K562 (cell line): ENCODE data around the gene ERICH2. TPM values are rescaled to one million over a fixed set of nuclear protein-coding genes. Genes with fewer than 3 reads are reported as not detected.
A peak's percentile ranks its signal among the peaks of the same experiment; 100 is the strongest.

Source experiments
- ATAC-seq: fragments of 200-7000 bp; cut with Tn5 transposase; 3 replicates; pipeline ENCODE4 v1.9.1; 2020; ENCODE audit warnings: moderate library complexity
- BruUV-seq: library from RNA; stranded (reverse); fragments of 400-500 nt; replicated peaks from 2 replicates; lab custom pipeline; 2021; lab: Mats Ljungman, UMichigan
- CTCF ChIA-PET: fragments of 300-600 bp; formaldehyde crosslinking; extraction: SDS; loops from one replicate; lab custom pipeline; 2021; ENCODE audit warnings: low intra/inter-chr PET ratio; lab: Yijun Ruan, JAX
- POLR2A ChIA-PET: fragments of 300-600, 350-650 bp; sonication (Branson Sonifier 250); formaldehyde crosslinking; extraction: SDS; loops from one replicate; lab custom pipeline; 2021; ENCODE audit warnings: antibody characterized with exemption, inconsistent platforms; lab: Yijun Ruan, JAX
- DNase-seq, 4 experiments: peaks; one replicate each; pipeline versions ENCODE4 v3.0.0 to v3.0.0-alpha.2; 2011 to 2018; ENCODE audit warnings: low spot score in 3 of 4, mixed read lengths in 3 of 4; ENCODE audit errors: extremely low read depth in 1 of 4
- FAIRE-seq: peaks from 2 replicates; lab custom pipeline; 2011; peaks lifted over from hg19 to GRCh38; lab: Jason Lieb, UNC
- H2AFZ ChIP-seq: 2 replicates; pipeline ENCODE4 v1.6.0; 2011; ENCODE audit warnings: low read depth, low read length, control low read depth, inconsistent platforms
- H3K27ac ChIP-seq: fragments of 200-600 bp; 3 replicates; pipeline ENCODE4 v1.8.0; 2011; ENCODE audit warnings: low read depth, mild to moderate bottlenecking, control low read depth, inconsistent platforms, low read length, moderate library complexity, mixed read lengths; ENCODE audit errors: extremely low read depth
- H3K27me3 ChIP-seq, 2 experiments: fragments of 300-600 bp in 1 of 2; 2 replicates in 1 of 2; 3 replicates in 1 of 2; pipeline versions ENCODE4 v1.6.0 to v1.8.0; 2011; ENCODE audit warnings: inconsistent platforms in 2 of 2, low read length in 2 of 2, mild to moderate bottlenecking in 1 of 2, mixed read lengths in 1 of 2, moderate library complexity in 1 of 2; ENCODE audit not compliant: control insufficient read depth in 2 of 2, insufficient read depth in 2 of 2
- H3K36me3 ChIP-seq: fragments of 300-600 bp; 3 replicates; pipeline ENCODE4 v1.8.0; 2011; ENCODE audit warnings: mild to moderate bottlenecking, low read length, inconsistent platforms; ENCODE audit not compliant: control insufficient read depth, insufficient read depth
- H3K4me1 ChIP-seq, 2 experiments: fragments of 200-600 bp in 1 of 2; replicated peaks in 1 of 2; 2 replicates in 1 of 2; 3 replicates in 1 of 2; pipeline versions ENCODE4 v1.5.1 to v1.8.0; 2011; ENCODE audit warnings: inconsistent platforms in 2 of 2, low read length in 2 of 2, mild to moderate bottlenecking in 1 of 2, mixed read lengths in 1 of 2, moderate library complexity in 1 of 2; ENCODE audit not compliant: control insufficient read depth in 2 of 2, insufficient read depth in 2 of 2
- H3K4me2 ChIP-seq: 2 replicates; pipeline ENCODE4 v1.6.1; 2011; ENCODE audit warnings: low read length, control low read depth, inconsistent platforms, mixed read lengths; ENCODE audit not compliant: insufficient read depth
- H3K4me3 ChIP-seq: fragments of 200-600 bp; sonication (generic), shearing (Covaris generic); 2 replicates; pipeline ENCODE4 v1.5.1; 2016; ENCODE audit warnings: control low read depth, inconsistent platforms
- H3K79me2 ChIP-seq: fragments of 200-600 bp; 3 replicates; pipeline ENCODE4 v1.8.0; 2011; ENCODE audit warnings: low read length, inconsistent platforms; ENCODE audit not compliant: control insufficient read depth, insufficient read depth
- H3K9ac ChIP-seq, 2 experiments: 2 replicates each; pipeline versions ENCODE4 v1.6.0 to v1.6.1; 2011; ENCODE audit warnings: low read depth in 2 of 2, low read length in 2 of 2, control low read depth in 1 of 2, inconsistent platforms in 1 of 2, mild to moderate bottlenecking in 1 of 2, mixed read lengths in 1 of 2; ENCODE audit not compliant: insufficient read depth in 1 of 2
- H3K9me1 ChIP-seq: one replicate; pipeline ENCODE4 v1.6.0; 2011; ENCODE audit warnings: inconsistent platforms, mild to moderate bottlenecking, low read length, moderate library complexity; ENCODE audit not compliant: control insufficient read depth, insufficient read depth
- H3K9me3 ChIP-seq: replicated peaks from 2 replicates; pipeline ENCODE4 v1.5.1; 2011; ENCODE audit warnings: low read depth, low read length, inconsistent platforms; ENCODE audit not compliant: control insufficient read depth, insufficient read depth
- H4K20me1 ChIP-seq: replicated peaks from 2 replicates; pipeline ENCODE4 v1.6.1; 2011; ENCODE audit warnings: low read length, inconsistent platforms, mixed read lengths; ENCODE audit not compliant: control insufficient read depth, insufficient read depth
- KAT7 ChIP-seq: sonication (generic); formaldehyde crosslinking; IDR thresholded peaks from 2 replicates; pipeline ENCODE4 v1.8.0; 2022; ENCODE audit warnings: missing genetic modification reagents, mild to moderate bottlenecking, borderline replicate concordance
- RBM25 ChIP-seq: fragments of 200-400 bp; formaldehyde crosslinking; IDR thresholded peaks from 2 replicates; pipeline ENCODE4 v1.6.1; 2018; ENCODE audit warnings: low read length, low read depth, moderate library complexity; ENCODE audit not compliant: severe bottlenecking
- TOE1 ChIP-seq, 2 experiments: fragments of 450-650 bp in 1 of 2; sonication (generic) in 1 of 2; formaldehyde crosslinking in 1 of 2; IDR thresholded peaks; 2 replicates each; pipeline versions ENCODE4 v1.7.1 to v1.8.0; 2016 to 2022; ENCODE audit warnings: borderline replicate concordance in 2 of 2, mild to moderate bottlenecking in 2 of 2, antibody characterized with exemption in 1 of 2, inconsistent platforms in 1 of 2, low read depth in 1 of 2, missing genetic modification reagents in 1 of 2, moderate library complexity in 1 of 2
- ZKSCAN3 ChIP-seq: fragments of 250-450 bp; sonication (Bioruptor Pico); IDR thresholded peaks from 2 replicates; pipeline ENCODE4 v1.4.0; 2020
- WGBS: fragments of 100-300 bp; shearing (Covaris generic); methylation state at CpG from one replicate; pipeline ENCODE4 v1.1.6; 2016; ENCODE audit warnings: low coverage, mixed read lengths; ENCODE audit not compliant: insufficient coverage; ENCODE audit errors: missing lambda C conversion rate; 5-methylcytosine and 5-hydroxymethylcytosine counted together
- in situ Hi-C: fragments of 300-500 bp; cut with MboI; formaldehyde crosslinking; loops from 4 replicates; pipeline ENCODE4 v1.15.0; 2018; ENCODE audit warnings: inconsistent platforms, mixed read lengths
- intact Hi-C: fragments of 100-400 bp; cut with micrococcal nuclease; formaldehyde crosslinking; loops from 2 replicates; pipeline ENCODE4 v1.14.2; 2022
- polyA plus RNA-seq, 8 experiments: library from polyadenylated mRNA; depleted of rRNA in 4 of 8; stranded (reverse) in 5 of 8; unstranded in 3 of 8; fragments of >200 nt; fragmentation: Nextera tagmentation in 2 of 8; fragmentation: Illumina TruSeq in 1 of 8; extraction: Ambion mirVana in 2 of 8; extraction: Trizol in 1 of 8; gene quantifications; 2 replicates each; pipeline versions ENCODE4 v1.2.1 to v1.2.3, GENCODE V29; 2011 to 2014; ENCODE audit warnings: inconsistent platforms in 1 of 8, missing spikeins in 1 of 8
- total RNA-seq, 7 experiments: library from RNA; depleted of rRNA in 6 of 7; stranded (reverse); fragments of >200 nt in 6 of 7; fragmentation: Illumina TruSeq in 2 of 7; extraction: Trizol in 2 of 7; gene quantifications; 2 replicates each; pipeline versions ENCODE4 v1.2.1 to v1.2.3, GENCODE V29; 2011 to 2021; ENCODE audit warnings: low replicate concordance in 1 of 7

ERICH2 gene
- total and polyA plus RNA-seq, 9 of the 15 experiments (the other 6 are each of a cell fraction or from before 2014, with no cell fraction given) = 0.85 to 2.4 (median 1.6) TPM

GRCh38 chr2:170815311-170815710 lies 45.1 kb downstream of the ERICH2 start:
- BruUV-seq = no TSS peak
- peak overlapping the region; percentile 83 for H3K4me2 ChIP-seq
- TF ChIP-seq KAT7 (CRISPR knock-in tag) (0 out of 2 replicates have a peak, but pooled peaks have one; percentile 23), TOE1 (IDR thresholded peaks at IDR 0.05; ENCODE audit: borderline replicate concordance) (no peak), TOE1 (CRISPR knock-in tag; IDR thresholded peaks at IDR 0.05; ENCODE audit: borderline replicate concordance, low read depth) (0 out of 2 replicates have a peak, but pooled peaks have one; percentile 10), RBM25 (no peak), ZKSCAN3 (CRISPR knock-in tag) (no peak)
- FAIRE-seq (no peak), DNase-seq (no peak), ATAC-seq (no peak; the same call in 2 of the 3 replicates)
- no peaks in the 10 kb centered on the region for H3K9me1 ChIP-seq
- 31% methylated on average over 19 of the region's 19 CpGs for WGBS
- H3K4me1 ChIP-seq = peaks cover 6 to 44% of the 10 kb centered on the region in 2 experiments
- H3K27ac ChIP-seq = no peak overlapping the region
- H3K4me3 ChIP-seq = no peak overlapping the region
- H4K20me1 ChIP-seq = no peaks in the 10 kb centered on the region
- H3K9me3 ChIP-seq = no peaks in the 10 kb centered on the region
- in situ Hi-C loops (loop anchor here (10.0 to 25.0 kb wide), 2 partner anchors 451 to 878 kb away; no protein-coding TSS in a partner anchor), intact Hi-C loops (loop anchor here (2.0 to 10.0 kb wide), 2 partner anchors 291 to 883 kb away; no protein-coding TSS in a partner anchor)
- CTCF ChIA-PET = interaction anchor here (0.5 to 4.2 kb wide), 15 partner anchors 79 to 991 kb away, joined by 3 to 28 read pairs (median 4); no protein-coding TSS in a partner anchor
- H3K79me2 ChIP-seq = no peaks in the 10 kb centered on the region; the same call in 2 of the 3 replicates
- H3K9ac ChIP-seq = no peak overlapping the region; a peak in 1 of 4 replicates
- H2AFZ ChIP-seq = peak overlapping the region; percentile 91
- no peaks in the 10 kb centered on the region for H3K36me3 ChIP-seq
- POLR2A ChIA-PET = interaction anchor here (0.9 to 2.2 kb wide), 2 partner anchors 445 to 448 kb away, joined by 3 to 5 read pairs; no protein-coding TSS in a partner anchor
- H3K27me3 ChIP-seq = peaks cover 0 to 7% of the 10 kb centered on the region in 2 experiments; a peak in 1 of 5 replicates
